ENCODE data around the gene TOP1. TPM values are rescaled to one million over a fixed set of nuclear protein-coding genes. Genes with fewer than 3 reads are reported as not detected.
A peak's percentile ranks its signal among the peaks of the same experiment; 100 is the strongest.

Gene TOP1
- total and polyA plus RNA-seq, 9 of the 15 experiments (the other 6 are each of a cell fraction or from before 2014, with no cell fraction given), result 26.4 to 127 (median 39.6) TPM

GRCh38 chr20:41116282-41116956 lies 87.8 kb downstream of the TOP1 start (continued):
- no peak for TF ChIP-seq KDM5B (IDR thresholded peaks at IDR 0.05; ENCODE audit: insufficient replicate concordance, low read depth, low read length)
- peak; percentile 70 for TF ChIP-seq POLR2AphosphoS5 (IDR thresholded peaks at IDR 0.05; ENCODE audit: control insufficient read depth, insufficient read depth, low read depth, low read length)
- TF ChIP-seq STAT5A (IDR thresholded peaks at IDR 0.05; ENCODE audit: borderline replicate concordance, low read length), result peak; percentile 78
- TF ChIP-seq RBM14 (IDR thresholded peaks at IDR 0.05; ENCODE audit: borderline replicate concordance, insufficient read depth, low read depth, low read length), result no peak
- no peak for TF ChIP-seq HNRNPH1 (optimal IDR thresholded peaks at IDR 0.05; ENCODE audit: low read depth, low read length)
- TF ChIP-seq MYNN (IDR thresholded peaks at IDR 0.05), result peak; percentile 63; the same call in 1 of the 2 replicates
- no peak for TF ChIP-seq MYNN (CRISPR knock-in tag; IDR thresholded peaks at IDR 0.05)
- peak; percentile 47; the same call in 1 of the 2 replicates for TF ChIP-seq GABPA (tag; conservative IDR thresholded peaks at IDR 0.05; ENCODE audit: low read depth)
- TF ChIP-seq KLF13 (tag; IDR thresholded peaks at IDR 0.05; ENCODE audit: borderline replicate concordance, low read depth), result no peak
- no peak for TF ChIP-seq ZKSCAN3 (CRISPR knock-in tag; IDR thresholded peaks at IDR 0.05)
- TF ChIP-seq NCOR1 (IDR thresholded peaks at IDR 0.05), result peak; percentile 92
- peak; percentile 82 for TF ChIP-seq KLF1 (tag; IDR thresholded peaks at IDR 0.05)
- TF ChIP-seq, protein P1, sequence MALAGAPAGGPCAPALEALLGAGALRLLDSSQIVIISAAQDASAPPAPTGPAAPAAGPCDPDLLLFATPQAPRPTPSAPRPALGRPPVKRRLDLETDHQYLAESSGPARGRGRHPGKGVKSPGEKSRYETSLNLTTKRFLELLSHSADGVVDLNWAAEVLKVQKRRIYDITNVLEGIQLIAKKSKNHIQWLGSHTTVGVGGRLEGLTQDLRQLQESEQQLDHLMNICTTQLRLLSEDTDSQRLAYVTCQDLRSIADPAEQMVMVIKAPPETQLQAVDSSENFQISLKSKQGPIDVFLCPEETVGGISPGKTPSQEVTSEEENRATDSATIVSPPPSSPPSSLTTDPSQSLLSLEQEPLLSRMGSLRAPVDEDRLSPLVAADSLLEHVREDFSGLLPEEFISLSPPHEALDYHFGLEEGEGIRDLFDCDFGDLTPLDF (CRISPR knock-in tag; IDR thresholded peaks at IDR 0.05), result no peak
- peak; percentile 42; the same call in 1 of the 2 replicates for TF ChIP-seq LEF1 (IDR thresholded peaks at IDR 0.05)
- TF ChIP-seq, protein P2, sequence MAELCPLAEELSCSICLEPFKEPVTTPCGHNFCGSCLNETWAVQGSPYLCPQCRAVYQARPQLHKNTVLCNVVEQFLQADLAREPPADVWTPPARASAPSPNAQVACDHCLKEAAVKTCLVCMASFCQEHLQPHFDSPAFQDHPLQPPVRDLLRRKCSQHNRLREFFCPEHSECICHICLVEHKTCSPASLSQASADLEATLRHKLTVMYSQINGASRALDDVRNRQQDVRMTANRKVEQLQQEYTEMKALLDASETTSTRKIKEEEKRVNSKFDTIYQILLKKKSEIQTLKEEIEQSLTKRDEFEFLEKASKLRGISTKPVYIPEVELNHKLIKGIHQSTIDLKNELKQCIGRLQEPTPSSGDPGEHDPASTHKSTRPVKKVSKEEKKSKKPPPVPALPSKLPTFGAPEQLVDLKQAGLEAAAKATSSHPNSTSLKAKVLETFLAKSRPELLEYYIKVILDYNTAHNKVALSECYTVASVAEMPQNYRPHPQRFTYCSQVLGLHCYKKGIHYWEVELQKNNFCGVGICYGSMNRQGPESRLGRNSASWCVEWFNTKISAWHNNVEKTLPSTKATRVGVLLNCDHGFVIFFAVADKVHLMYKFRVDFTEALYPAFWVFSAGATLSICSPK (IDR thresholded peaks at IDR 0.05; ENCODE audit: borderline replicate concordance), result no peak
- TF ChIP-seq ZNF217 (CRISPR knock-in tag; IDR thresholded peaks at IDR 0.05), result no peak
- TF ChIP-seq RFX1 (IDR thresholded peaks at IDR 0.05), result peak; percentile 93
- TF ChIP-seq MTA1 (IDR thresholded peaks at IDR 0.05; ENCODE audit: borderline replicate concordance), result no peak; the same call in 1 of the 2 replicates
- no peak for TF ChIP-seq SP2 (IDR thresholded peaks at IDR 0.05; ENCODE audit: extremely low read depth, low read depth, low read length, poor library complexity, severe bottlenecking)
- TF ChIP-seq NKRF (IDR thresholded peaks at IDR 0.05; ENCODE audit: borderline replicate concordance), result no peak
- TF ChIP-seq HDAC2 (IDR thresholded peaks at IDR 0.05), result peak; percentile 90; the same call in 1 of the 2 replicates
- TF ChIP-seq POLR2G (IDR thresholded peaks at IDR 0.05; ENCODE audit: low read depth, low read length), result no peak
- peak; percentile 77 for TF ChIP-seq MTA2 (IDR thresholded peaks at IDR 0.05; ENCODE audit: low read depth)
- TF ChIP-seq ZNF324 (CRISPR knock-in tag; IDR thresholded peaks at IDR 0.05), result no peak
- TF ChIP-seq ARID2 (IDR thresholded peaks at IDR 0.05), result no peak
- peak; percentile 54; the same call in 1 of the 2 replicates for TF ChIP-seq CREM (IDR thresholded peaks at IDR 0.05; ENCODE audit: low read depth)
